Progenitor cell of endocrine pancreas (in vitro differentiated cells): ENCODE measurements around the gene NCF4. TPM values are rescaled to one million over a fixed set of nuclear protein-coding genes. Genes with fewer than 3 reads are reported as not detected.

ENCODE experiments used
- DNase-seq: peaks from one replicate; pipeline ENCODE4 v3.0.0; 2021; ENCODE audit warnings: low spot score; ENCODE audit not compliant: unreplicated experiment
- H3K27ac Mint-ChIP-seq: 2 replicates; pipeline ENCODE4 v1.8.0; 2021; ENCODE audit warnings: mild to moderate bottlenecking, moderate library complexity, mixed read lengths
- H3K27me3 Mint-ChIP-seq: 2 replicates; pipeline ENCODE4 v1.8.0; 2021; ENCODE audit warnings: mixed read lengths
- H3K36me3 Mint-ChIP-seq: 2 replicates; pipeline ENCODE4 v1.8.0; 2022; ENCODE audit warnings: mixed read lengths; ENCODE audit not compliant: insufficient read depth
- H3K4me1 Mint-ChIP-seq: 2 replicates; pipeline ENCODE4 v1.8.0; 2021; ENCODE audit warnings: low read depth, mixed read lengths
- H3K4me3 Mint-ChIP-seq: 2 replicates; pipeline ENCODE4 v1.8.0; 2021; ENCODE audit warnings: low read depth, mild to moderate bottlenecking, moderate library complexity, mixed read lengths
- H3K9me3 Mint-ChIP-seq: 2 replicates; pipeline ENCODE4 v1.8.0; 2021; ENCODE audit warnings: low read depth, mixed read lengths
- total RNA-seq: library from RNA; stranded (reverse); gene quantifications from 2 replicates; pipeline ENCODE4 v1.2.1, GENCODE V29; 2021
- TF ChIP-seq, protein P1 (sequence below): fragments of 200-600 bp; sonication (generic); IDR thresholded peaks from one replicate; pipeline ENCODE4 v1.5.0; 2021; ENCODE audit warnings: antibody characterized with exemption, mild to moderate bottlenecking; ENCODE audit not compliant: unreplicated experiment

Gene NCF4
- total RNA-seq, 1 donor from 2014 or later = not detected

DNA sequence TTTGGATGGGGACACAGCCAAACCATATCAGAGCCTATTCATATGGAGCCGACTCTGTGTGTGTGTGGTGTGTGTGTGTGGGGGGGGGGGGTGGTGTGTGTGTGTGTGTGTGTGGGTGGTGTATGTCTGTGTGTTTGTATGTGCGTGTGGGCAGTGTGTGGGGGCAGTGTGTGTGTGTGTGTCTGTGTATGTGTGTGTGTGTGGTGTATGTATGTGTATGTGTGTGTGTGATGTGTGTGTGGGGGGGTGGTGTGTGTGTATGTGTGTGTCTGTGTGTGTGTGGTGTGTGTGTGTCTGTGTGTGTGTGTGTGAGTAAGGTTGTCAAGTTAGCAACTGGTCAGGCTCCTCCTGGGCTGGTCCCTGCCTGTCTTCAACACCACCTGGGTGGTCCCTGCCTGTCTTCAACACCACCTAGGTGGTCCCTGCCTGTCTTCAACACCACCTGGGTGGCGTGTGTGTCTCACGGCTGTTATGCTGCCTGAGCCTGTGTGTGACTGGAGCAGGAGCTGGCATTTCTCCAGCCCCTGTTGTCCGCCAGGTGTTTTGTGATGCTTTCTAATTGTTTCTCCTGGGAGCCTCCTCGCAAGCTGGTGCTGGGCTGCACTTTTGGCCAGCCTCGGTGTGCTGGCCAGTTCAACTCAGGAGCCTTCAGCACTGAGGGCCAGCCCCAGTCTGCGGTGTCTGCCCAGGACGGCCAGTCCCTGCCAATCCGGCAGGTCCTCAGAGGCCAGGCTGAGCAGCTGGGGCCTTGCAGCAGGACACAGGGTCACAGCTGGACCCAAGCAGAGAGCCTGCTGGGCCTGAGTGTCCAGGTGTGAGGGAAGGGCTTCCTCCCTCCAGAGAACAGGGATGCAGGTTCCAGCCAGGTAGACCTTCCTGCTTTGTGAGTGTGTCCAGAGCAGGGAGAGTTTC, 22.4 kb upstream of the NCF4 start:
- DNase-seq = no peak
- H3K4me1 Mint-ChIP-seq = peaks cover 2% of the 10 kb centered on the region
- no peaks in the 10 kb centered on the region for H3K36me3 Mint-ChIP-seq
- H3K4me3 Mint-ChIP-seq = no peak overlapping the region
- peaks cover 6% of the 10 kb centered on the region for H3K9me3 Mint-ChIP-seq
- peaks cover 35% of the 10 kb centered on the region for H3K27me3 Mint-ChIP-seq
- TF ChIP-seq, protein P1, sequence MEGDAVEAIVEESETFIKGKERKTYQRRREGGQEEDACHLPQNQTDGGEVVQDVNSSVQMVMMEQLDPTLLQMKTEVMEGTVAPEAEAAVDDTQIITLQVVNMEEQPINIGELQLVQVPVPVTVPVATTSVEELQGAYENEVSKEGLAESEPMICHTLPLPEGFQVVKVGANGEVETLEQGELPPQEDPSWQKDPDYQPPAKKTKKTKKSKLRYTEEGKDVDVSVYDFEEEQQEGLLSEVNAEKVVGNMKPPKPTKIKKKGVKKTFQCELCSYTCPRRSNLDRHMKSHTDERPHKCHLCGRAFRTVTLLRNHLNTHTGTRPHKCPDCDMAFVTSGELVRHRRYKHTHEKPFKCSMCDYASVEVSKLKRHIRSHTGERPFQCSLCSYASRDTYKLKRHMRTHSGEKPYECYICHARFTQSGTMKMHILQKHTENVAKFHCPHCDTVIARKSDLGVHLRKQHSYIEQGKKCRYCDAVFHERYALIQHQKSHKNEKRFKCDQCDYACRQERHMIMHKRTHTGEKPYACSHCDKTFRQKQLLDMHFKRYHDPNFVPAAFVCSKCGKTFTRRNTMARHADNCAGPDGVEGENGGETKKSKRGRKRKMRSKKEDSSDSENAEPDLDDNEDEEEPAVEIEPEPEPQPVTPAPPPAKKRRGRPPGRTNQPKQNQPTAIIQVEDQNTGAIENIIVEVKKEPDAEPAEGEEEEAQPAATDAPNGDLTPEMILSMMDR = no peak
- no peak overlapping the region for H3K27ac Mint-ChIP-seq

DNA sequence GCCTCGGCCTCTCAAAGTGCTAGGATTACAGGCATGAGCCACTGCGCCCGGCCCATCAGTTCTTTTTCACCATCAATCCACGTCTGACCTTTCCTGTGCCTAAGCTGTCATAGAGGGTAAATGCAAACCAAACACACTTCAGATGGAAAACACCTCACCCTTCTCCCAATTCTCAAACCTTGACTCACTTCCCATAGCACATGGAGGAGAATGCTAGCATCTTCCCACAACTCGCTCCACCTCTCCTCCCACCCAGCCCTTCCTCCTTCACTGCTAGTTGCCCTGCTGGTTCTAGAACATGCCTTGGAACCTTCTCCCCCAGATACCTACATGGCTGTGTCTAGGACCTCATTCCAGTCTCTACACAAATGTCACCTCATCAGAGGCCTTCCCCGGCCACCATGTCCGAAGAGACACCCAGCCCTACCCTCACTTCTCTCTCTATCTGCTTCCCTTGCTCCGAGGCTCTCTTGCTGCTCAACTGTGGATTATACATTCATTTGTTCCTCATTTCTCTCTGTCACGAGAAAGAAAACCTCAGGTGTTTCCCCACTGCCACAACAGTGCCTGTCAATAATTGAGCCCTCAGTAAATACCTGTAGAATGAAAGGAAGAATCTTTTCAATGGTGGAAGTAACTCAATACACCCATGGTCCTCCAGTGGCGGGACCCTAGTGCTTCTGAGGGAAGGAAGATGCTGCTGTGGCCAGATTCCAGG, 21.3 kb upstream of the NCF4 start:
- TF ChIP-seq, protein P1 = no peak
- Mint-ChIP-seq H3K27ac (no peak overlapping the region), H3K4me3 (no peak overlapping the region), H3K27me3 (peaks cover 42% of the 10 kb centered on the region), H3K4me1 (peaks cover 2% of the 10 kb centered on the region), H3K9me3 (peaks cover 6% of the 10 kb centered on the region), H3K36me3 (no peaks in the 10 kb centered on the region)
- DNase-seq = no peak

DNA sequence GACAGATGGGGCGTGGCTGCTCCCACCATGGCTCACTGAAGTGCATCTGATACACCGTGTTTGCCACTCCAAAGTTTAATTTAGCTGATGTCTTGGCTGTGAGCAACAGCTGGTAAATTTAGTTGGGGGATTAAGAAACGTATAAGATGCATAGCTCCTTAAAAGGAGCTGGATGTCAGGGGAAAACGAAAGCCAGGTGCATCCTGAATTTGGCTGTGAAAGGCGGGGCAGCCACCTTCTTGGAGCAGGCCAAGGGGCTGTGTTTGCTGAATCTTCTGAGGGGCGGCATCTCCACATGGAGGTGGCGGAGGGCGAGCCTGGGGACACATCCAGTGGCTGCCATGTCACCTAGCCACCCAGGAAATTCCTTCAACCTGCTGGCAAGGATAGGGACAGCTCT, 20.7 kb upstream of the NCF4 start:
- TF ChIP-seq, protein P1 = no peak
- Mint-ChIP-seq H3K4me3 (no peak overlapping the region), H3K36me3 (no peaks in the 10 kb centered on the region), H3K27ac (no peak overlapping the region), H3K27me3 (peaks cover 47% of the 10 kb centered on the region), H3K9me3 (peaks cover 6% of the 10 kb centered on the region), H3K4me1 (peaks cover 2% of the 10 kb centered on the region)
- DNase-seq = no peak

DNA sequence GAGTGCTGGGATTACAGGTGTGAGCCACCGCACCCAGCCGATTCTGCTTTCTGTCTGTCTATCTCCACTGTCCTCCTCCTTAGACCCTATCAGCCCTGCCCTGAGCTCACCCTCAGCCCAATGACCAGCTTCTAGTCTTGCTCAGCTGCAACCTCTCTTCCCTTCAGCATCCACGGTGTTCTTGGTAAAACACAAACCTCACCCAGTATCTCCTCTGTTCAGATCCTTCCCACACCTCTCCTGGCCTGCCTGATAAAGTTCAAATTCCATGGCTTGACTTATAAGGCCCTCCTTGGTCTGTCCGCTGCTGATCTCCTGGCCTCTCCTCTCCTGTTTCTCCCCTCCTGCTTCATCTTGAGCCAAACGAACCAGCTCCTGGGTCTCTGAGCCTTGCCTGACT, 14.5 kb upstream of the NCF4 start:
- DNase-seq = no peak
- peaks cover 61% of the 10 kb centered on the region for H3K27me3 Mint-ChIP-seq
- H3K4me3 Mint-ChIP-seq = no peak overlapping the region
- TF ChIP-seq, protein P1 = no peak
- no peaks in the 10 kb centered on the region for H3K9me3 Mint-ChIP-seq
- no peaks in the 10 kb centered on the region for H3K36me3 Mint-ChIP-seq
- no peak overlapping the region for H3K27ac Mint-ChIP-seq
- H3K4me1 Mint-ChIP-seq = no peaks in the 10 kb centered on the region

DNA sequence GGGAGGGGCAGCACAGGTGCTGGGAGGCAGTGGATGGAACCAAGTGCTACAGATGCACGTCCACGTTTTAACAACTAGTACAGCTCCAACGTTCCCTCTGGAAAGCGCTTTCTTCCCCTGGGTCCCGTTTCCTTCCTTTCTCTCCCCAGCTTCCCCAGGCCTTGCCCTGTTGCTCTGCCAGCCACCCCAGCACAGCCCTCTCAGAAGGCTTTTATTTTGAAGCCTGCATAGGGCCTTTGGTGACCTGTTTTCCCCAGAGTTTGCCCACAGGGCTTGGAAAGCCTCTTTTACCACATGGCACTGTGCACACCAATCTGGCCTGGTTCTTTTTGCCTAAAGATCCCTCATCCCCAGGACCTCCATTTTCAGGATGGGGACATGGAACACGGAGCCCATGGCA, 13.9 kb upstream of the NCF4 start:
- no peak overlapping the region for H3K4me3 Mint-ChIP-seq
- DNase-seq = no peak
- TF ChIP-seq, protein P1 = no peak
- no peaks in the 10 kb centered on the region for H3K4me1 Mint-ChIP-seq
- H3K36me3 Mint-ChIP-seq = no peaks in the 10 kb centered on the region
- peaks cover 57% of the 10 kb centered on the region for H3K27me3 Mint-ChIP-seq
- no peak overlapping the region for H3K27ac Mint-ChIP-seq
- no peaks in the 10 kb centered on the region for H3K9me3 Mint-ChIP-seq
